ENCODE data around the gene FCHSD1. TPM values are rescaled to one million over a fixed set of nuclear protein-coding genes. Genes with fewer than 3 reads are reported as not detected.

FCHSD1 gene
- polyA plus RNA-seq, 1 experiment, result 45.8 TPM

GRCh38 chr5:141668601-141669265 lies 17.5 kb upstream of the FCHSD1 start:
- Histone ChIP-seq H3K4me3 (ENCODE audit: low read depth, low read length) (no peak overlapping the region), H3K36me3 (ENCODE audit: control insufficient read depth, insufficient read depth, low read length) (peaks cover 24% of the 10 kb centered on the region), H3K27me3 (ENCODE audit: control insufficient read depth, insufficient read depth, low read length) (no peaks in the 10 kb centered on the region)
- DNase-seq (ENCODE audit: low read depth), result no peak
- ChIA-PET POLR2A (interaction anchor here (0.7 kb wide), 1 partner anchor 997 kb away, joined by 4 read pairs; no protein-coding TSS in a partner anchor), CTCF (interaction anchor here (0.6 to 3.1 kb wide), 13 partner anchors 8 to 323 kb away, joined by 3 to 19 read pairs (median 5); partner anchors contain the start of genes PCDH1 and RNF14)
- TF ChIP-seq, protein P1, sequence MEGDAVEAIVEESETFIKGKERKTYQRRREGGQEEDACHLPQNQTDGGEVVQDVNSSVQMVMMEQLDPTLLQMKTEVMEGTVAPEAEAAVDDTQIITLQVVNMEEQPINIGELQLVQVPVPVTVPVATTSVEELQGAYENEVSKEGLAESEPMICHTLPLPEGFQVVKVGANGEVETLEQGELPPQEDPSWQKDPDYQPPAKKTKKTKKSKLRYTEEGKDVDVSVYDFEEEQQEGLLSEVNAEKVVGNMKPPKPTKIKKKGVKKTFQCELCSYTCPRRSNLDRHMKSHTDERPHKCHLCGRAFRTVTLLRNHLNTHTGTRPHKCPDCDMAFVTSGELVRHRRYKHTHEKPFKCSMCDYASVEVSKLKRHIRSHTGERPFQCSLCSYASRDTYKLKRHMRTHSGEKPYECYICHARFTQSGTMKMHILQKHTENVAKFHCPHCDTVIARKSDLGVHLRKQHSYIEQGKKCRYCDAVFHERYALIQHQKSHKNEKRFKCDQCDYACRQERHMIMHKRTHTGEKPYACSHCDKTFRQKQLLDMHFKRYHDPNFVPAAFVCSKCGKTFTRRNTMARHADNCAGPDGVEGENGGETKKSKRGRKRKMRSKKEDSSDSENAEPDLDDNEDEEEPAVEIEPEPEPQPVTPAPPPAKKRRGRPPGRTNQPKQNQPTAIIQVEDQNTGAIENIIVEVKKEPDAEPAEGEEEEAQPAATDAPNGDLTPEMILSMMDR (IDR thresholded peaks at IDR 0.05; ENCODE audit: insufficient read depth, low read depth, low read length), result no peak

- peaks cover 19% of the 10 kb centered on the region for H3K36me3 ChIP-seq (ENCODE audit: control insufficient read depth, insufficient read depth, low read length)
- H3K27me3 ChIP-seq (ENCODE audit: control insufficient read depth, insufficient read depth, low read length), result no peaks in the 10 kb centered on the region
- TF ChIP-seq, protein P1 (IDR thresholded peaks at IDR 0.05; ENCODE audit: insufficient read depth, low read depth, low read length), result no peak
- POLR2A ChIA-PET, result no interaction called here
- no peak overlapping the region for H3K4me3 ChIP-seq (ENCODE audit: low read depth, low read length)
- CTCF ChIA-PET, result interaction anchor here (0.7 to 5.9 kb wide), 7 partner anchors 9 to 267 kb away, joined by 3 to 34 read pairs (median 3); partner anchors contain the start of genes ARAP3 and PCDH1
- no peak for DNase-seq (ENCODE audit: low read depth)
Measured at GRCh38 chr5:141665995-141666940, 15.1 kb upstream of the FCHSD1 start.

DNA sequence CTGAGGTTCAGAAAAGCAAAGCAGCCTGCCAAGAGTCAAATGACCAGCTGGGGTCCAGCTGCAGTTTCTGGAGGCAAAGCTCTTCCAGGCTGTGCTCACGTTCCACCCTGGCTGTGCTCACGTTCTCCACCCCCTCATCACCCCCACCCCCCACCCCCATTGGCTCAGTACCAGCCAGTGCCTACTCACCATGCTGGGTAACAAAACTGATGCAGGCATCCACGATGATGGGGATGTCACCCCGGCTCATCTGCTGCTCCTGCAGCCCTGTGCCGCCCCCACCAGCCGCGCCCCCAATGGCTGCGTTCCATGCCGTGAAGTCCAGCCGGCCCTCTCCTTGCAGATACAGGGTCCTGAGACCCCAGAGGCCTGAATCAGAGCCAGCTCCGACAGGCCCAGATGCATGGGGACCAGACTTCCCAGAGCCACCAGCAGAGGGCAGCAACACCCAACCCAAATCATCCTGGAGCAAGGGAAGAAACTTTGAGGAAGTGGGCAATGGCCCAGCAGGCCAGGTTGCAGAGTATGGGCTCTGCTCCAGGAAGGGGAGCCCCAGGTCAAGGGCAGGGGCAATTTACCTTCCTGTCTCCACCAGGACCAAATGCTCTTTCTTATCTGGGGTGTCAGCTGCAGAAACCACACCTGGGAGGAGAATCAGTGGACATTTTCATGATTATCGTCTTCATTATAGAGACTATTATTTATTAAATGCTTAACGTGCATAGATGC lies 13.7 kb upstream of the FCHSD1 start:
- Histone ChIP-seq H3K36me3 (ENCODE audit: control insufficient read depth, insufficient read depth, low read length) (peaks cover 11% of the 10 kb centered on the region), H3K4me3 (ENCODE audit: low read depth, low read length) (no peak overlapping the region), H3K27me3 (ENCODE audit: control insufficient read depth, insufficient read depth, low read length) (no peaks in the 10 kb centered on the region)
- POLR2A ChIA-PET, result no interaction called here
- TF ChIP-seq, protein P1 (IDR thresholded peaks at IDR 0.05; ENCODE audit: insufficient read depth, low read depth, low read length), result peak; percentile 96
- DNase-seq (ENCODE audit: low read depth), result no peak
- CTCF ChIA-PET, result interaction anchor here (0.7 to 5.9 kb wide), 26 partner anchors 9 to 350 kb away, joined by 3 to 34 read pairs (median 4); partner anchors contain the start of genes ARAP3, DIAPH1, HDAC3 and PCDH1

- TF ChIP-seq, protein P1 (IDR thresholded peaks at IDR 0.05; ENCODE audit: insufficient read depth, low read depth, low read length), result no peak
- DNase-seq (ENCODE audit: low read depth), result no peak
- ChIA-PET CTCF (interaction anchor here (1.0 to 5.9 kb wide), 5 partner anchors 10 to 215 kb away, joined by 3 to 34 read pairs (median 4); partner anchors contain the start of gene PCDH1), POLR2A (no interaction called here)
- Histone ChIP-seq H3K27me3 (ENCODE audit: control insufficient read depth, insufficient read depth, low read length) (no peaks in the 10 kb centered on the region), H3K4me3 (ENCODE audit: low read depth, low read length) (no peak overlapping the region), H3K36me3 (ENCODE audit: control insufficient read depth, insufficient read depth, low read length) (peaks cover 6% of the 10 kb centered on the region; the same call in 1 of the 2 replicates)
Measured at GRCh38 chr5:141663506-141663905, 12.3 kb upstream of the FCHSD1 start.
